Measurements from ENCODE around the gene GPD1L. TPM values are rescaled to one million over a fixed set of nuclear protein-coding genes. Genes with fewer than 3 reads are reported as not detected.

Gene GPD1L
- total and polyA plus RNA-seq, 10 of the 15 experiments (the other 5 are each of a cell fraction or from before 2014, with no cell fraction given), result 0.77 to 4.8 (median 3.9) TPM

DNA sequence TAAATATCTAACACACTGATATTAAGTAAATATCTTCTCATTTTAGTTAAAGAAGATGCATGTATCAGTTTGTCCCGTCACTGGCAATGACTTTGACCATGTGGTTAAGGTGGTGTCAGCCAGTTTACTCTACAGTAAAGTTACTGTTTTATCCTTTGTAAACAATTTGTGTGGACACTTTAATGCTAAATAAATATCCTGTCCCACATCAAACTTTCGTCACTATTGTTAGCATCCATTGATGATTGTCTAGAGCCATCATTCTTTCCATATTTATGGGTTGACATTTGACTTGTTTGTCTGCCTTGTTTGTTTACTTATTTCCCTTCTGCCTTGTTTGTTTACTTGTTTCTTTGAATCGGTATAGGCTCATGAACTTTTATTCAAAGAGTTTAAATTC is 11.0 kb upstream of the GPD1L start:
- no peaks in the 10 kb centered on the region for H3K79me2 ChIP-seq (ENCODE audit: control insufficient read depth, insufficient read depth, low read length)
- H4K20me1 ChIP-seq (ENCODE audit: control insufficient read depth, insufficient read depth), result no peaks in the 10 kb centered on the region
- in situ Hi-C loops (cut with MboI), result no loop called here
- H3K4me2 ChIP-seq (ENCODE audit: control insufficient read depth, insufficient read depth), result no peak overlapping the region
- H3K4me3 ChIP-seq, result no peak overlapping the region
- ATAC-seq, result no peak
- H3K9ac ChIP-seq (ENCODE audit: control insufficient read depth, insufficient read depth, low read length), result no peak overlapping the region
- H3K36me3 ChIP-seq (ENCODE audit: control insufficient read depth in 2 of 2, insufficient read depth in 2 of 2, low read length in 1 of 2), result no peaks in the 10 kb centered on the region
- ChIA-PET RAD21 (ENCODE audit: unreplicated experiment) (no interaction called here), POLR2A (no interaction called here), SMC1A (ENCODE audit: uncharacterized antibody, unreplicated experiment) (no interaction called here), CTCF (no interaction called here)
- TF ChIP-seq PAX5 (IDR thresholded peaks at IDR 0.05; ENCODE audit: borderline replicate concordance, low read depth, low read length), result no peak
- TF ChIP-seq SMC3 (IDR thresholded peaks at IDR 0.05; ENCODE audit: borderline replicate concordance, low read length), result no peak
- TF ChIP-seq HDGF (IDR thresholded peaks at IDR 0.05), result no peak
- TF ChIP-seq, protein P1, sequence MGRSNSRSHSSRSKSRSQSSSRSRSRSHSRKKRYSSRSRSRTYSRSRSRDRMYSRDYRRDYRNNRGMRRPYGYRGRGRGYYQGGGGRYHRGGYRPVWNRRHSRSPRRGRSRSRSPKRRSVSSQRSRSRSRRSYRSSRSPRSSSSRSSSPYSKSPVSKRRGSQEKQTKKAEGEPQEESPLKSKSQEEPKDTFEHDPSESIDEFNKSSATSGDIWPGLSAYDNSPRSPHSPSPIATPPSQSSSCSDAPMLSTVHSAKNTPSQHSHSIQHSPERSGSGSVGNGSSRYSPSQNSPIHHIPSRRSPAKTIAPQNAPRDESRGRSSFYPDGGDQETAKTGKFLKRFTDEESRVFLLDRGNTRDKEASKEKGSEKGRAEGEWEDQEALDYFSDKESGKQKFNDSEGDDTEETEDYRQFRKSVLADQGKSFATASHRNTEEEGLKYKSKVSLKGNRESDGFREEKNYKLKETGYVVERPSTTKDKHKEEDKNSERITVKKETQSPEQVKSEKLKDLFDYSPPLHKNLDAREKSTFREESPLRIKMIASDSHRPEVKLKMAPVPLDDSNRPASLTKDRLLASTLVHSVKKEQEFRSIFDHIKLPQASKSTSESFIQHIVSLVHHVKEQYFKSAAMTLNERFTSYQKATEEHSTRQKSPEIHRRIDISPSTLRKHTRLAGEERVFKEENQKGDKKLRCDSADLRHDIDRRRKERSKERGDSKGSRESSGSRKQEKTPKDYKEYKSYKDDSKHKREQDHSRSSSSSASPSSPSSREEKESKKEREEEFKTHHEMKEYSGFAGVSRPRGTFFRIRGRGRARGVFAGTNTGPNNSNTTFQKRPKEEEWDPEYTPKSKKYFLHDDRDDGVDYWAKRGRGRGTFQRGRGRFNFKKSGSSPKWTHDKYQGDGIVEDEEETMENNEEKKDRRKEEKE (IDR thresholded peaks at IDR 0.05), result no peak
- TF ChIP-seq SREBF1 (IDR thresholded peaks at IDR 0.05; ENCODE audit: low read length), result no peak
- TF ChIP-seq GATAD2B (conservative IDR thresholded peaks at IDR 0.05; ENCODE audit: low read depth), result no peak
- TF ChIP-seq ZNF217 (IDR thresholded peaks at IDR 0.05), result no peak
- TF ChIP-seq, protein P2, sequence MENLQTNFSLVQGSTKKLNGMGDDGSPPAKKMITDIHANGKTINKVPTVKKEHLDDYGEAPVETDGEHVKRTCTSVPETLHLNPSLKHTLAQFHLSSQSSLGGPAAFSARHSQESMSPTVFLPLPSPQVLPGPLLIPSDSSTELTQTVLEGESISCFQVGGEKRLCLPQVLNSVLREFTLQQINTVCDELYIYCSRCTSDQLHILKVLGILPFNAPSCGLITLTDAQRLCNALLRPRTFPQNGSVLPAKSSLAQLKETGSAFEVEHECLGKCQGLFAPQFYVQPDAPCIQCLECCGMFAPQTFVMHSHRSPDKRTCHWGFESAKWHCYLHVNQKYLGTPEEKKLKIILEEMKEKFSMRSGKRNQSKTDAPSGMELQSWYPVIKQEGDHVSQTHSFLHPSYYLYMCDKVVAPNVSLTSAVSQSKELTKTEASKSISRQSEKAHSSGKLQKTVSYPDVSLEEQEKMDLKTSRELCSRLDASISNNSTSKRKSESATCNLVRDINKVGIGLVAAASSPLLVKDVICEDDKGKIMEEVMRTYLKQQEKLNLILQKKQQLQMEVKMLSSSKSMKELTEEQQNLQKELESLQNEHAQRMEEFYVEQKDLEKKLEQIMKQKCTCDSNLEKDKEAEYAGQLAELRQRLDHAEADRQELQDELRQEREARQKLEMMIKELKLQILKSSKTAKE (IDR thresholded peaks at IDR 0.05; ENCODE audit: low read depth, poor library complexity, severe bottlenecking), result no peak
- TF ChIP-seq IKZF2 (IDR thresholded peaks at IDR 0.05), result no peak
- TF ChIP-seq, protein P3, sequence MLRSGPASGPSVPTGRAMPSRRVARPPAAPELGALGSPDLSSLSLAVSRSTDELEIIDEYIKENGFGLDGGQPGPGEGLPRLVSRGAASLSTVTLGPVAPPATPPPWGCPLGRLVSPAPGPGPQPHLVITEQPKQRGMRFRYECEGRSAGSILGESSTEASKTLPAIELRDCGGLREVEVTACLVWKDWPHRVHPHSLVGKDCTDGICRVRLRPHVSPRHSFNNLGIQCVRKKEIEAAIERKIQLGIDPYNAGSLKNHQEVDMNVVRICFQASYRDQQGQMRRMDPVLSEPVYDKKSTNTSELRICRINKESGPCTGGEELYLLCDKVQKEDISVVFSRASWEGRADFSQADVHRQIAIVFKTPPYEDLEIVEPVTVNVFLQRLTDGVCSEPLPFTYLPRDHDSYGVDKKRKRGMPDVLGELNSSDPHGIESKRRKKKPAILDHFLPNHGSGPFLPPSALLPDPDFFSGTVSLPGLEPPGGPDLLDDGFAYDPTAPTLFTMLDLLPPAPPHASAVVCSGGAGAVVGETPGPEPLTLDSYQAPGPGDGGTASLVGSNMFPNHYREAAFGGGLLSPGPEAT (IDR thresholded peaks at IDR 0.05; ENCODE audit: low read depth), result no peak
- no peak for TF ChIP-seq RUNX3 (IDR thresholded peaks at IDR 0.05; ENCODE audit: low read length)
- TF ChIP-seq, protein P4, sequence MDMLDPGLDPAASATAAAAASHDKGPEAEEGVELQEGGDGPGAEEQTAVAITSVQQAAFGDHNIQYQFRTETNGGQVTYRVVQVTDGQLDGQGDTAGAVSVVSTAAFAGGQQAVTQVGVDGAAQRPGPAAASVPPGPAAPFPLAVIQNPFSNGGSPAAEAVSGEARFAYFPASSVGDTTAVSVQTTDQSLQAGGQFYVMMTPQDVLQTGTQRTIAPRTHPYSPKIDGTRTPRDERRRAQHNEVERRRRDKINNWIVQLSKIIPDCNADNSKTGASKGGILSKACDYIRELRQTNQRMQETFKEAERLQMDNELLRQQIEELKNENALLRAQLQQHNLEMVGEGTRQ (IDR thresholded peaks at IDR 0.05; ENCODE audit: borderline replicate concordance, low read depth, low read length), result no peak
- TF ChIP-seq NRF1 (conservative IDR thresholded peaks at IDR 0.05; ENCODE audit: low read depth, low read length), result no peak
- TF ChIP-seq SUZ12 (IDR thresholded peaks at IDR 0.05; ENCODE audit: unreplicated experiment), result no peak
- intact Hi-C loops (cut with micrococcal nuclease; ENCODE audit: unreplicated experiment), result no loop called here
- H2AFZ ChIP-seq (ENCODE audit: control insufficient read depth, low read depth, low read length), result no peak overlapping the region
- DNase-seq (ENCODE audit: low read depth, low spot score), result no peak
- peaks cover 6% of the 10 kb centered on the region for H3K4me1 ChIP-seq (ENCODE audit: control insufficient read depth, insufficient read depth, low read length)
- WGBS (ENCODE audit: insufficient coverage, insufficient replicate concordance, low lambda C conversion rate, missing lambda C conversion rate), result 44% methylated on average over 3 of the region's 3 CpGs
- H3K9me3 ChIP-seq (replicated peaks; ENCODE audit: control insufficient read depth, insufficient read depth, low read length), result no peaks in the 10 kb centered on the region
- no peaks in the 10 kb centered on the region for H3K27me3 ChIP-seq (replicated peaks in 1 of 2; ENCODE audit: control insufficient read depth in 2 of 2, insufficient read depth in 2 of 2, low read length in 1 of 2)
- BruUV-seq (replicated peaks), result no TSS peak
- FAIRE-seq, result no peak
- no peak overlapping the region for H3K27ac ChIP-seq (ENCODE audit: control insufficient read depth, insufficient read depth)

All from GM12878 (cell line).